Measurements from ENCODE around the gene ALK. TPM values are rescaled to one million over a fixed set of nuclear protein-coding genes. Genes with fewer than 3 reads are reported as not detected.

ALK gene
- total and polyA plus RNA-seq, 10 of the 15 experiments (the other 5 are each of a cell fraction or from before 2014, with no cell fraction given) = 0.11 TPM; not detected in 9

DNA sequence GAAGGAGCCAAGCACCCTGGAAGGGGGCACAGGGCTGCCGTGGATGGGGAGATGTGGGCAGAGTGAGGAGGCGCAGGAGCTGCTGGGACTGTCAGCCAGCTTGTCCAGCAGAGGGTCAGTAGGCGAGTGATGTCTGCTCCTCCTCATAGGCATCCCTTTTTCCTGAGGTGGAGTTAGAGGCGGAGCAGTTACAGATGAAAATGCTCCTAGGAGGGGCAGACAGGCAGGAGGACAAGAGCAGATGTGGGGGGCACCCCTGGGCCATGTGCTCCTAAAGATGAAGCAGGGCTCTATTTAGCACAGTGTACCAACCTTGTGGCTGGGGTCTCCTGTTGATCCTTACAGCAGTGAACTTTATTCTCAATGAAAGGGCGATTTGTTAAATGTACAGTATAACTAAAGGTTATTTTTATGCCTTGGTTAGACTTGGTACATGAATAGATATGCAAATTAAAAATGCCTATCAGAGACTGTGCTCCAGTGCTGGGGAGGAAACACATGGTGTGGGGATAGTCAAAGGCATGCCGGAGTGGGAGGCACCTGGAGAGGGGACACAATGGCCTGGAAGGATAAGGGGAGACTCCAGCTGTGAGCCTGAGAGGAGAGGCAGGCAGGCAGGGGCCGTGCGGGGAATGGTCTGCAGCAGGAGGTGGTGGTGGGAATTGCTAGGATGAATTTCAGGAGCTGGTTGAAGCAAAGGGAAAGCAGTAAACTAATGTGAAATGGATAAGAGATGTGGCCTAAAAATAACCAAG, 630.9 kb downstream of the ALK start:
- ChIA-PET SMC1A (ENCODE audit: uncharacterized antibody, unreplicated experiment) (no interaction called here), CTCF (interaction anchor here (0.6 to 0.9 kb wide), 2 partner anchors 18 to 317 kb away, joined by 3 to 5 read pairs; no protein-coding TSS in a partner anchor), POLR2A (no interaction called here), RAD21 (ENCODE audit: unreplicated experiment) (no interaction called here)
- in situ Hi-C loops (cut with MboI) (no loop called here), intact Hi-C loops (cut with micrococcal nuclease; ENCODE audit: unreplicated experiment) (no loop called here)
- no peak for FAIRE-seq
- Histone ChIP-seq H3K4me2 (ENCODE audit: control insufficient read depth, insufficient read depth) (no peak overlapping the region), H3K9me3 (replicated peaks; ENCODE audit: control insufficient read depth, insufficient read depth, low read length) (no peaks in the 10 kb centered on the region), H3K4me1 (ENCODE audit: control insufficient read depth, insufficient read depth, low read length) (no peaks in the 10 kb centered on the region), H3K27me3 (replicated peaks in 1 of 2; ENCODE audit: control insufficient read depth in 2 of 2, insufficient read depth in 2 of 2, low read length in 1 of 2) (no peaks in the 10 kb centered on the region; a peak in 2 of 4 replicates), H3K4me3 (no peak overlapping the region), H3K79me2 (ENCODE audit: control insufficient read depth, insufficient read depth, low read length) (no peaks in the 10 kb centered on the region), H3K9ac (ENCODE audit: control insufficient read depth, insufficient read depth, low read length) (no peak overlapping the region), H3K27ac (ENCODE audit: control insufficient read depth, insufficient read depth) (no peak overlapping the region), H2AFZ (ENCODE audit: control insufficient read depth, low read depth, low read length) (no peak overlapping the region), H4K20me1 (ENCODE audit: control insufficient read depth, insufficient read depth) (no peaks in the 10 kb centered on the region; the same call in 1 of the 2 replicates), H3K36me3 (ENCODE audit: control insufficient read depth in 2 of 2, insufficient read depth in 2 of 2, low read length in 1 of 2) (no peaks in the 10 kb centered on the region)
- ATAC-seq = no peak
- TF ChIP-seq TCF3 (IDR thresholded peaks at IDR 0.05; ENCODE audit: borderline replicate concordance, insufficient read depth, low read depth, low read length) = no peak
- TF ChIP-seq SMC3 (IDR thresholded peaks at IDR 0.05; ENCODE audit: borderline replicate concordance, low read length) = no peak
- TF ChIP-seq JUND (IDR thresholded peaks at IDR 0.05; ENCODE audit: low read depth, low read length) = no peak
- BruUV-seq (replicated peaks) = no TSS peak
- DNase-seq (ENCODE audit: low read depth, low spot score) = no peak
- 30% methylated on average over 8 of the region's 8 CpGs for whole genome bisulfite sequencing (ENCODE audit: insufficient coverage, insufficient replicate concordance, low lambda C conversion rate, missing lambda C conversion rate)

DNA sequence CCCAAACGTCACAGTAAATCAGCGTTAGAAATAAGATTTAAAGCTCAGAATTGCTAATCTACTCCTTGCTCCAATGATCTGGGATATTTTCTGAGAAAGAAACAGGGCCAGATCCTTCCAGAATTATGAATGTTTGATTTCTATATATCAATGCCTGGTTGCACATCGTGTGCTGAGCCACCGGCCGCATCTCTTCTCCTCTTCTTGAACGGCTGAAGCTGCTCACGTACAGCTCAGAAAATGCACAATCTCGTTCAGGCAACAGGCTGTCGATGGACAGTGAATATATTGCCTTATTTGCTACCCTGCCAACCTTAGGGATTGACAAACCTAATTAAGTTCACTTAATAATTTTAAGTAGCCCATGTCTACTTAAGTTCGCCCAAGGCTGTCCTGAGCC, 636.7 kb downstream of the ALK start:
- POLR2A ChIA-PET = no interaction called here
- Histone ChIP-seq H3K9ac (ENCODE audit: control insufficient read depth, insufficient read depth, low read length) (no peak overlapping the region), H4K20me1 (ENCODE audit: control insufficient read depth, insufficient read depth) (no peaks in the 10 kb centered on the region), H3K4me1 (ENCODE audit: control insufficient read depth, insufficient read depth, low read length) (no peaks in the 10 kb centered on the region), H3K27me3 (replicated peaks in 1 of 2; ENCODE audit: control insufficient read depth in 2 of 2, insufficient read depth in 2 of 2, low read length in 1 of 2) (no peaks in the 10 kb centered on the region; a peak in 1 of 4 replicates), H3K36me3 (ENCODE audit: control insufficient read depth in 2 of 2, insufficient read depth in 2 of 2, low read length in 1 of 2) (no peaks in the 10 kb centered on the region), H3K4me3 (no peak overlapping the region), H3K79me2 (ENCODE audit: control insufficient read depth, insufficient read depth, low read length) (no peaks in the 10 kb centered on the region), H2AFZ (ENCODE audit: control insufficient read depth, low read depth, low read length) (no peak overlapping the region), H3K27ac (ENCODE audit: control insufficient read depth, insufficient read depth) (no peak overlapping the region), H3K4me2 (ENCODE audit: control insufficient read depth, insufficient read depth) (no peak overlapping the region), H3K9me3 (replicated peaks; ENCODE audit: control insufficient read depth, insufficient read depth, low read length) (no peaks in the 10 kb centered on the region)
- 62% methylated on average over 10 of the region's 10 CpGs for WGBS (ENCODE audit: insufficient coverage, insufficient replicate concordance, low lambda C conversion rate, missing lambda C conversion rate)
- CTCF ChIA-PET = interaction anchor here (0.8 to 1.1 kb wide), 2 partner anchors 15 to 25 kb away, joined by 3 to 4 read pairs; no protein-coding TSS in a partner anchor
- RAD21 ChIA-PET (ENCODE audit: unreplicated experiment) = no interaction called here
- intact Hi-C loops (cut with micrococcal nuclease; ENCODE audit: unreplicated experiment) (no loop called here), in situ Hi-C loops (cut with MboI) (no loop called here)
- no TSS peak for BruUV-seq (replicated peaks)
- DNase-seq (ENCODE audit: low read depth, low spot score) = no peak
- FAIRE-seq = no peak
- ATAC-seq = no peak
- SMC1A ChIA-PET (ENCODE audit: uncharacterized antibody, unreplicated experiment) = no interaction called here
- TF ChIP-seq DPF2 (IDR thresholded peaks at IDR 0.05) (no peak), JUNB (IDR thresholded peaks at IDR 0.05) (no peak)

All from GM12878 (cell line).